ENCODE measurements around the gene PER3.

The PER3 gene

GRCh38 chr1:7869136-7869920 is 85.2 kb downstream of the PER3 start:
- in situ Hi-C loops (cut with MboI; ENCODE audit: low sequenced_read_pairs), result no loop called here

- in situ Hi-C loops (cut with MboI; ENCODE audit: low sequenced_read_pairs), result no loop called here
These were observed 87.0 kb downstream of the PER3 start for GRCh38 chr1:7871136-7871535.

GRCh38 chr1:7873801-7874795 is 90.0 kb downstream of the PER3 start:
- in situ Hi-C loops (cut with MboI; ENCODE audit: low sequenced_read_pairs), result no loop called here

GRCh38 chr1:7878027-7878426 is 93.9 kb downstream of the PER3 start:
- in situ Hi-C loops (cut with MboI; ENCODE audit: low sequenced_read_pairs), result no loop called here

- in situ Hi-C loops (cut with MboI; ENCODE audit: low sequenced_read_pairs), result no loop called here
These were observed 95.1 kb downstream of the PER3 start for GRCh38 chr1:7879228-7879627.

GRCh38 chr1:7884757-7885156 is 100.7 kb downstream of the PER3 start:
- in situ Hi-C loops (cut with MboI; ENCODE audit: low sequenced_read_pairs), result no loop called here

GRCh38 chr1:7885513-7886404 is 101.7 kb downstream of the PER3 start:
- in situ Hi-C loops (cut with MboI; ENCODE audit: low sequenced_read_pairs), result no loop called here

GRCh38 chr1:7886405-7886745 is 102.3 kb downstream of the PER3 start:
- in situ Hi-C loops (cut with MboI; ENCODE audit: low sequenced_read_pairs), result no loop called here

GRCh38 chr1:7888248-7889081 is 104.4 kb downstream of the PER3 start:
- in situ Hi-C loops (cut with MboI; ENCODE audit: low sequenced_read_pairs), result no loop called here

GRCh38 chr1:7890853-7891252 is 106.8 kb downstream of the PER3 start:
- in situ Hi-C loops (cut with MboI; ENCODE audit: low sequenced_read_pairs), result no loop called here

- in situ Hi-C loops (cut with MboI; ENCODE audit: low sequenced_read_pairs), result no loop called here
These were observed 107.7 kb downstream of the PER3 start for GRCh38 chr1:7891804-7892203.

- in situ Hi-C loops (cut with MboI; ENCODE audit: low sequenced_read_pairs), result no loop called here
These were observed 109.6 kb downstream of the PER3 start for GRCh38 chr1:7893529-7894180.

Measured in hTERT RPE-1 (cell line).